ENCODE measurements around the gene OR1D5.
A peak's percentile ranks its signal among the peaks of the same experiment; 100 is the strongest.
"Not testable (repeated sequence)": the region's sequence is repeated elsewhere in the genome, so short reads cannot be mapped to it uniquely, and the experiment has no call there.

OR1D5 gene, protein sequence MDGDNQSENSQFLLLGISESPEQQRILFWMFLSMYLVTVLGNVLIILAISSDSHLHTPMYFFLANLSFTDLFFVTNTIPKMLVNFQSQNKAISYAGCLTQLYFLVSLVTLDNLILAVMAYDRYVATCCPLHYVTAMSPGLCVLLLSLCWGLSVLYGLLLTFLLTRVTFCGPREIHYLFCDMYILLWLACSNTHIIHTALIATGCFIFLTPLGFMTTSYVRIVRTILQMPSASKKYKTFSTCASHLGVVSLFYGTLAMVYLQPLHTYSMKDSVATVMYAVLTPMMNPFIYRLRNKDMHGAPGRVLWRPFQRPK

GRCh38 chr17:3063507-3063906 is at the start of gene OR1D5:
TSS of gene OR1D5 (minus strand) at chr17:3063607. CDS start at chr17:3063607, 0 bp downstream.
- H3K4me3 ChIP-seq (ENCODE audit: low read depth, low read length); DNase-seq (ENCODE audit: low read depth): not testable (repeated sequence)

DNA sequence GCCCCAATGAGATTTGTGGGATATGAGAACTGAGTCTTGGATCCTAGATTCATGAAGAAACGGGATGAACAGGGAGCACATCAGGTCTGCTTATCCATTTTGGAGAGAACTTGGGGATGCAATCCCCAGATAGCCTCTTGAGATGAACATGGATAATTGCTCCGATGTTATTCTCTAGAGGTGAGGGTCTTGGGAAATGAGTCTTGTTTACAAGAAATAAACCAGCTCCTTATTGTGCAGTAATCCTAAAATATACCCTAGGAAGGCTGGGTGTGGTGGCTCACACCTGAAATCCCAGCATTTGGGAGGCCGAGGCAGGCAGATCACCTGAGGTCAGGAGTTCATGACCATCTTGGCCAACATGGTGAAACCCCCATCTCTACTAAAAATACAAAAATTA is 40.9 kb upstream of the OR1D5 start, which contains the start of gene OR1D2:
OR1D2 (minus strand) TSS at position 101 of the 400 bp plus-strand sequence. CDS start 11,426 bp downstream, outside the sequence.
- no peak within 1 kb of the TSS for H3K4me3 ChIP-seq (ENCODE audit: low read depth, low read length)
- no peak for TF ChIP-seq MYC (IDR thresholded peaks at IDR 0.05; ENCODE audit: low read depth, low read length)
- no peak for TF ChIP-seq MAX (IDR thresholded peaks at IDR 0.05; ENCODE audit: low read depth, low read length)
- no peak for DNase-seq (ENCODE audit: low read depth)

DNA sequence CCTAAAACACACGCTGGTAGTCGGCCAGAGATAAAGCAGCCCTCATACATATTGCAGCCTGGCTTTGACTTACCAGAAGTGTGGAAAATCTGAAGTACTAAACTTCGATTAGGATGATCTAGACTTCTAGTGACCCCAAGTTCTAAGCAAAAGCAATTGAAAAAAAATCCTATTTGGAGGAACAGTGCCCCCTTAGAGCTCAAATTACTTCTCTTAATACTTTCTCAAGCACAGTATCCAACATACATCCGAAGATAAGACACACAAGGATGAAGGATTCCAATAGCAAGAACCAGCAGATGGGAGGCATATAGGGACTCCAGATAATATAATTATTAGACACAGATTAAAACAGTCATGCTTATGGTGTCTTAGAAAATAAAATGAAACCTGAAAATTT is 10.4 kb upstream of the OR1D5 start:
- not testable (repeated sequence) for H3K4me3 ChIP-seq (ENCODE audit: low read depth, low read length); DNase-seq (ENCODE audit: low read depth)

DNA sequence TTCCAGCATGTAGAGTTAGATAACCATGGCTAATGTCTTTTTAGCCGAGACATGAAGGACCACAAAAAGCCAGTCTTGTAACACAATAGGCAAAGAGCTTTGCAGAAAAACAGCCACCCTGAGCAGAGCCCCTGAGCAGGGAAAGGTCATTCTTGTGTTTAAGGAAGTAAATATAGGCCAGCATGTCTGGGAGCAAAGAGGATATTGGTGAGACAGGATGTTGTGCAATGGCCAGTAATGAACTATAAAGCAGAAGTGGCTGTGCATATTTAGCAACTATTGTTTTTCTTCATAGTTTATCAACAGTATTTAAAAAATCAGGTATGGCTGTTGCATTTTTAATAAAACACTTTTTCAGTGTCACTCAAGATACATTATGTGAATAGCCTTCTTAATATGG is 1.8 kb upstream of the OR1D5 start:
- peak; percentile 80 for DNase-seq (ENCODE audit: low read depth)
- not testable (repeated sequence) for H3K4me3 ChIP-seq (ENCODE audit: low read depth, low read length)

GRCh38 chr17:3062824-3063377 is 506 bp downstream of the OR1D5 start:
- H3K4me3 ChIP-seq (ENCODE audit: low read depth, low read length); DNase-seq (ENCODE audit: low read depth): not testable (repeated sequence)

DNA sequence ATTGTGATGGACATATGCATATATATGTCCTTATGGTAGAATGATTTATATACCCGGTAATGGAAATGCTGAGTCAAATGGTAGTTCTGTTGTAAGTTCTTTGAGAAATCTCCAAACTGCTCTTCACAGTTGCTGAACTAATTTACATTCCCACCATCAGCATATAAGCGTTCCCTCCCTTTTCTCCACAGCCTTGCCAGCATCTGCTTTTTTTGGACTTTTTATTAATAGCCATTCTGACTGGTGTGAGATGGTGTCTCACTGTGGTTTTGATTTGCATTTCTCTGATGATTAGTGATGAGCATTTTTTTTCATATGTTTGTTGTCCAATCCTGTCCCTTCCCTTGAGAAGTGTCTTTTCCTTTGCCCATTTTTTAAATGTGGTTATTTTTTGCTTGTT is 8.5 kb downstream of the OR1D5 start:
- DNase-seq (ENCODE audit: low read depth); H3K4me3 ChIP-seq (ENCODE audit: low read depth, low read length): not testable (repeated sequence)

- peak; percentile 30 for DNase-seq (ENCODE audit: low read depth)
- TF ChIP-seq MYC (IDR thresholded peaks at IDR 0.05; ENCODE audit: low read depth, low read length) (no peak), CTCF (IDR thresholded peaks at IDR 0.05; ENCODE audit: low read depth, low read length) (no peak), MAX (IDR thresholded peaks at IDR 0.05; ENCODE audit: low read depth, low read length) (no peak), POLR2A (IDR thresholded peaks at IDR 0.05; ENCODE audit: extremely low read depth, insufficient read length) (no peak)
- peak overlapping the region; percentile 67 for H3K4me3 ChIP-seq (ENCODE audit: low read depth, low read length)
Observed at GRCh38 chr17:3049705-3050295, 13.6 kb downstream of the OR1D5 start.

GRCh38 chr17:3048727-3049471 is 14.5 kb downstream of the OR1D5 start:
- DNase-seq (ENCODE audit: low read depth): peak; percentile 94
- TF ChIP-seq CTCF (IDR thresholded peaks at IDR 0.05; ENCODE audit: low read depth, low read length) (peak; percentile 40), POLR2A (IDR thresholded peaks at IDR 0.05; ENCODE audit: extremely low read depth, insufficient read length) (peak; percentile 34), MYC (IDR thresholded peaks at IDR 0.05; ENCODE audit: low read depth, low read length) (no peak), MAX (IDR thresholded peaks at IDR 0.05; ENCODE audit: low read depth, low read length) (peak; percentile 1; the same call in 1 of the 2 replicates)
- H3K4me3 ChIP-seq (ENCODE audit: low read depth, low read length): peak overlapping the region; percentile 67

DNA sequence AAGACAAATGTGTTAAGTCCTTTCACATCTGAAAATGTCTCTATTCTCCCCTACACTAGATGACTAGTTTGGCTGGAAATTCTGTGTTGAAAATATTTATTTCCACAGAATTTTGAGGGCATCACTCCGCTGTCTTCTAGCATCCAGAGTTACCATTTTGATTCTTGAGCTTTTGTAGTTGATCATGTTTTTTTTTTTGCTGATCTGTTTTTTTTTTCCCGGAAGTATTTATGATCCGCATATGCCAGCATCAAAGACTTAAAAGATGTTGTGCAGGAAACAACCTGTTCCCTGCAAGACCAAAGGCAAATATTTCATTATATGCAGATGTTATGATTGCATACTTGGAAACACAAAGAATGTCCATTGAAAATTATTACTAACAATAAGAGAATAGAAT is 16.7 kb downstream of the OR1D5 start:
- TF ChIP-seq CTCF (IDR thresholded peaks at IDR 0.05; ENCODE audit: low read depth, low read length) (no peak), MAX (IDR thresholded peaks at IDR 0.05; ENCODE audit: low read depth, low read length) (no peak), POLR2A (IDR thresholded peaks at IDR 0.05; ENCODE audit: extremely low read depth, insufficient read length) (no peak), MYC (IDR thresholded peaks at IDR 0.05; ENCODE audit: low read depth, low read length) (no peak)
- H3K4me3 ChIP-seq (ENCODE audit: low read depth, low read length): no peak overlapping the region
- no peak for DNase-seq (ENCODE audit: low read depth)
